ENCODE measurements around the gene CRELD2.

Gene CRELD2, protein sequence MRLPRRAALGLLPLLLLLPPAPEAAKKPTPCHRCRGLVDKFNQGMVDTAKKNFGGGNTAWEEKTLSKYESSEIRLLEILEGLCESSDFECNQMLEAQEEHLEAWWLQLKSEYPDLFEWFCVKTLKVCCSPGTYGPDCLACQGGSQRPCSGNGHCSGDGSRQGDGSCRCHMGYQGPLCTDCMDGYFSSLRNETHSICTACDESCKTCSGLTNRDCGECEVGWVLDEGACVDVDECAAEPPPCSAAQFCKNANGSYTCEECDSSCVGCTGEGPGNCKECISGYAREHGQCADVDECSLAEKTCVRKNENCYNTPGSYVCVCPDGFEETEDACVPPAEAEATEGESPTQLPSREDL

GRCh38 chr22:49917974-49918910, at the start of gene CRELD2, which contains the start of gene ALG12:
TSS of gene CRELD2 (plus strand) at chr22:49918634. CDS start at chr22:49918770, 136 bp downstream.
TSS of gene ALG12 (minus strand) at chr22:49918438. CDS start at chr22:49913765, 4,673 bp downstream.
- peak; percentile 90 for DNase-seq (ENCODE audit: low read depth, low spot score)

DNA sequence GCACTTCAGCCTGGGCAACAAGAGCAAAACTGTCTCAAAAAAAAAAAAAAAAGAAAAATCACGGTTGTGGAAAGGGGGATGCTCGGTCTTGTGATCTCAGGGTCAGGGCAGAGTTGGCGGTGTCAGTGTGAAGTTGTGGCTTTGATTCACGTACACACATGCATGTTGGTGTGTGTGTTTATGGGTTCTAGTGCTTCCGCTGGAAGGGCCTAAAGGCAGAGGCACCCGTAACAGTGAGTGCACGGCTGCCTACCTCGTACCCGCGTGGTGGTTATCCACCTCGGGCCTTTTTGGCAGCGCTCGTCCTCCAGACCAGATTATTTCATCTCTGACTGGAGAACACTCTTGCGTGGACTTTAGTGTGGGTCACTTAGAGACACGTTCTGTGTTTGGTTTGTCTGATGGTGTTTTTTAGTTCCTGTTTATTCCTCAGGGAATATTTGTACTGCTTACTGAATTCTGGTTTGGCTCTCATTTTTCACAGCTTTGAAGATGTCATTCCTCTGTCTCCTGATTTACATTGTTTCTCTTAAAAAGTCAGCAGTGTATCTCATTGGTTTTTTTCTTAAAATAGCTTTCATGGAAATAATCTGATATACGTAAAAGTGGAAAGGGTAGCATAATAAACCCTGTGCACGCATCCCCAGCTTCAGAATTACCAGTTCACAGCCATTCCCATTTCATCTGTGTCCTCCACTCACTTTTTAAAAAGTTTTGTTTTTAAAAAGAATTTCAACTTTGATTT, 49.2 kb upstream of the CRELD2 start:
- DNase-seq (ENCODE audit: low read depth, low spot score), result no peak

DNA sequence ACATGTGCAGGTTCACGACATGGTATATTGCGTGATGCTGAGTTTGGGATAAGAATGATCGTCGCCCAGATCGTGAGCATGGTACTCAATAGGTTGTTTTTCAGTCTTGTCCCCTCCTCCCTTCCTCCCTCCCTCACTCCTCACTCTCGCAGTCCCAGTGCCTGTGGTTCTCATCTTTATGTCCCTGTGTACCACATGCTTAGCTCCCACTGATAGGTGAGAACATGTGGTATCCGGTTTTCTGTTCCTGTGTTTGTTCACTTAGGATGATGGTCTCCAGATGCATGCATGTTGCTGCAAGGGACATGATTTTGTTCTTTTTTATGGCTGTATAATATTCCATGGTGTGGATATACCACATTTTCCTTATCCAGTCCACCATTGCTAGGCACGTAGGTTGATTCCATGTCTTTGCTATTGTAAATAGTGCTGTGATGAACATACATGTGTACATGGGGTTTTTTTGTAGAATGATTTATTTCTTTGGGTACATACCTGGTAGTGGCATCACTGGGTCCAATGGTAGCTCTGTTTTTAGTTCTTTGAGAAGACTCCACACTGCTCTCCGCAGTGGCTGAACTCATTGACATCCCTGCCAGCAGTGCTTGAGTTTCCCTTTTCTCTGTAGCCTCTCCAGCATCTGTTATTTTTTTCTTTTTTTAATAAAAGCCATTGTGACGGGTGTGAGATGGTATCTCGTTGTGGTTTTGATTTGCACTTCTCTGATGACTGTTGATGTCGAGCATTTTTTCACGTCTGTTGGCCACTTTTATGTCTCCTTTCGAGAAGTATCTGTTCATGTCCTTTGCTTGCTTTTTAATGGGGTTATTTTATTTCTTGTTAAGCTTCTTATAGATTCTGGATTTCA, 48.4 kb upstream of the CRELD2 start:
- DNase-seq (ENCODE audit: low read depth, low spot score), result no peak

- no peak for DNase-seq (ENCODE audit: low read depth, low spot score)
Measured at GRCh38 chr22:49871482-49871881, 47.0 kb upstream of the CRELD2 start.

DNA sequence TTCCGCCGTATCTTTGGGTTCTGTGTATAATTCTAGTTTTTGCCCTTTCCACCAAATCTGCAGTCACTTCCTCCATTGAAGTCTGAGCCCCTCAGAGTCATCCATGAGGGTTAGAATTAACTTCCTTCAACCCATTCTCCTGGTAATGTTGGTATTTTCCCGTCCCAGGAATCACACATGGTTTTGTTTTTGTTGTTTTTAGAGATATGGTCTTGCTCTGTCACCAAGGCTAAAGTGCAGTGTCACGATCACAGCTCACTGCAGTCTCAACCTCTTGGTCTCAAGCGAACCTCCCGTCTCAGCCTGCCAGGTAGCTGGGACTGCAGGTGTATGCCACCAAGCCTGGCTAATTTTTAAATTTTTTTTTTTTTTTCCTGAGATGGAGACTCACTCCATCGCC, 46.1 kb upstream of the CRELD2 start:
- DNase-seq (ENCODE audit: low read depth, low spot score), result no peak

DNA sequence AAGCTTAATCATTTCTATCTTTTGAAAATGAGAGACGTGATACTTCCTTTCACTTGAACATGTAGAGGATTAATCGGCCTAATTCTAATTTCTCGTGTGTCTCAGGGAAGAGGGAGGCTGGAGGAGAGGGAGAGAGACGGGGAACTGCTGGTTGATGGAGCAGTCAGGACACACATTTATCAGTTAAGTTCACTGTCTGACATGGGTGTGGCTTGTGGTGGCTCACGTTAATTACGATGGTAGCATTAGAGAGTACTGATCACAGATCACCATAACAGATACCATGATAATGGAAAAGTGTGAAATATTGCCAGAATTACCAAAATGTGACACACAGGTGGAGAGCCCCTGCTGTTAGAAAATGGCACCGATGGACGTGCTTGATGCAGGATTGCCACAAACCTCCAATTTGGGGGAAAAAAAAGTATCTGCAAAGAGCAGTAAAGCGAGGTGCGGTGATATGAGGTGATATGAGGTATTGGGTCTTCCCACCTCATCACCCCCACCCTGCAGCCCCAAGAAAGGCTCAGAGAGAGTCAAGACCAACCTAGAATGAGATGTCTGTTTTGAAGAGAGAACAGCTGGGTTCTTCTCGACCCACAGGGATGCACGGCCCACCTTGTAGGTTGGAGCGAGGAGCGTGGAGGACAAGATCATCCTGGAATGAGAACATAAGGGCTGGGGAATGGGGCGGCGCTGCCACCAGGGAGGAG, 45.0 kb upstream of the CRELD2 start:
- no peak for DNase-seq (ENCODE audit: low read depth, low spot score)

DNA sequence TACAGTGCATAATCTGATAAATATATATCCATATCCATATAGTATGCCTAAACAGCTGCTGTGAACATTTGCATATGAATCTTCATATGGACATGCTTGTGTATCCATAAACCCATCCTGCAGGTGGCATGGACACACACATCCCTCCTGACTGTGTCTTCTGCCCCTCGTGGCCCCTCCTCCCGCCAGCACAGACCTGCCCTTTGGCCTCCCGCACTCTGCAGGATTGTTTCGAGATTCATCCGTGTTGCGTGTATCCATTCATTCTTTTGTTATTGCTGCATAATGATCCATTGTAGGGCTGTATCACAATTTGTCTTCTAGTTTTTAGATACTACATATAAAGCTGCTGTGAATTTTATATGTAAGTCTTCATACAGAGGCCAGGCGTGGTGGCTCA, 40.8 kb upstream of the CRELD2 start:
- DNase-seq (ENCODE audit: low read depth, low spot score), result no peak

- DNase-seq (ENCODE audit: low read depth, low spot score), result no peak
Measured at GRCh38 chr22:49878206-49878605, 40.2 kb upstream of the CRELD2 start.

GRCh38 chr22:49879871-49880270, 38.6 kb upstream of the CRELD2 start:
- no peak for DNase-seq (ENCODE audit: low read depth, low spot score)

- DNase-seq (ENCODE audit: low read depth, low spot score), result no peak
Measured at GRCh38 chr22:49880281-49880680, 38.2 kb upstream of the CRELD2 start.

DNA sequence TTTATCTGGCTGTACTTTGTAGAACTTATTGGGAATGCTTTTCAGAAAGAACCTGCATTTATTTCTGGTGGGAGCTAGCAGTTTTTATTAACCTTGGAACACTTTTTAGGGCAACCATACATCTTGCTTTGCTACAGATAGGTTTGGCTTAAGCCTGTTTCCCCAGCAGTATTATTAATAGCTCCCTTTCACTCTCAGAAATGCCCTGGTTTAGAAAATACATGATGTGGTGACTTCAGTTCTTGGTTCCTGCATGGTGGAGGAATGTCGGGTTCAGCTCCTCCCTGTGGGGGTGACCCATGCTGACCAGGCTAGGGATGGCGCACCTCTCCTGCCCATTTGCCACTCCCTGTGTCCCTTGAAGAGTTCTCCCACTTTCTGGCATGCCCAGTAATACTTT, 36.6 kb upstream of the CRELD2 start:
- DNase-seq (ENCODE audit: low read depth, low spot score), result no peak

- DNase-seq (ENCODE audit: low read depth, low spot score), result no peak
Measured at GRCh38 chr22:49882519-49883293, 35.7 kb upstream of the CRELD2 start.

- no peak for DNase-seq (ENCODE audit: low read depth, low spot score)
Measured at GRCh38 chr22:49883294-49883640, 35.2 kb upstream of the CRELD2 start.

- no peak for DNase-seq (ENCODE audit: low read depth, low spot score)
Measured at GRCh38 chr22:49884075-49884474, 34.4 kb upstream of the CRELD2 start.

DNA sequence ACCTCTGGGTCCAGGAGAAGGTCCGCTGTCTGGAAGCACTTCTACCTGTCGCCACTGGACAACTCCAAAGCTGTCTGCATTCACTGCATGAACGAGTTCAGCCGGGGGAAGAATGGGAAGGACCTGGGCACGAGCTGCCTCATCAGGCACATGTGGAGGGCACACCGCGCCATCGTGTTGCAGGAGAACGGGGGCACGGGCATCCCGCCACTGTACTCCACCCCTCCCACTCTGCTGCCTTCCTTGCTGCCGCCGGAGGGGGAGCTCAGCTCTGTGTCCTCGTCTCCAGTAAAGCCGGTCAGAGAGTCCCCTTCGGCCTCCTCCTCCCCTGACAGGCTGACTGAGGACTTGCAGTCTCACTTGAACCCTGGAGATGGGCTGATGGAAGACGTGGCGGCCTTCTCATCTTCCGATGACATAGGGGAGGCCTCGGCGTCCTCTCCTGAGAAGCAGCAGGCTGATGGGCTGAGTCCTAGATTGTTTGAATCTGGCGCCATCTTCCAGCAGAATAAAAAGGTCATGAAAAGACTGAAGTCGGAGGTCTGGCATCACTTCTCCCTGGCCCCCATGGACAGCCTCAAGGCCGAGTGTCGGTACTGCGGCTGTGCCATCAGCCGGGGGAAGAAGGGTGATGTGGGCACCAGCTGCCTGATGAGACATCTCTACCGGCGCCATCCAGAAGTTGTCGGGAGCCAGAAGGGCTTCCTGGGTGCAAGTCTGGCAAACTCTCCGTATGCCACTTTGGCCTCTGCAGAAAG, 33.8 kb upstream of the CRELD2 start:
- no peak for DNase-seq (ENCODE audit: low read depth, low spot score)

GRCh38 chr22:49885281-49885680, 33.2 kb upstream of the CRELD2 start:
- no peak for DNase-seq (ENCODE audit: low read depth, low spot score)

DNA sequence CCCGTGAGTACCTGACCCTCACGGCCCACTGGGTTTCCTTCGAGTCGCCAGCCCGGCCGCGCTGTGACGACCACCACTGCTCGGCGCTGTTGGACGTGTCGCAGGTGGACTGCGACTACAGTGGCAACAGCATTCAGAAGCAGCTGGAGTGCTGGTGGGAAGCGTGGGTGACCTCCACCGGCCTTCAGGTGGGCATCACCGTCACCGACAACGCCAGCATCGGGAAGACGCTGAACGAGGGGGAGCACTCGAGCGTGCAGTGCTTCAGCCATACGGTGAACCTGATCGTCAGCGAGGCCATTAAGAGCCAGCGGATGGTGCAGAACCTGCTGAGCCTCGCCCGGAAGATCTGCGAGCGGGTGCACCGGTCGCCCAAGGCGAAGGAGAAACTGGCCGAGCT, 32.6 kb upstream of the CRELD2 start:
- DNase-seq (ENCODE audit: low read depth, low spot score), result no peak

GRCh38 chr22:49886346-49887063, 31.9 kb upstream of the CRELD2 start:
- DNase-seq (ENCODE audit: low read depth, low spot score), result no peak
